NCI-H146 (cell line): ENCODE results near the gene ELL2.
"Not testable (repeated sequence)": the region's sequence is repeated elsewhere in the genome, so short reads cannot be mapped to it uniquely, and the experiment has no call there.

Experiments used
- DNase-seq: peaks from one replicate; lab custom pipeline; 2025; lab: John Stamatoyannopoulos, UW

The ELL2 gene

DNA sequence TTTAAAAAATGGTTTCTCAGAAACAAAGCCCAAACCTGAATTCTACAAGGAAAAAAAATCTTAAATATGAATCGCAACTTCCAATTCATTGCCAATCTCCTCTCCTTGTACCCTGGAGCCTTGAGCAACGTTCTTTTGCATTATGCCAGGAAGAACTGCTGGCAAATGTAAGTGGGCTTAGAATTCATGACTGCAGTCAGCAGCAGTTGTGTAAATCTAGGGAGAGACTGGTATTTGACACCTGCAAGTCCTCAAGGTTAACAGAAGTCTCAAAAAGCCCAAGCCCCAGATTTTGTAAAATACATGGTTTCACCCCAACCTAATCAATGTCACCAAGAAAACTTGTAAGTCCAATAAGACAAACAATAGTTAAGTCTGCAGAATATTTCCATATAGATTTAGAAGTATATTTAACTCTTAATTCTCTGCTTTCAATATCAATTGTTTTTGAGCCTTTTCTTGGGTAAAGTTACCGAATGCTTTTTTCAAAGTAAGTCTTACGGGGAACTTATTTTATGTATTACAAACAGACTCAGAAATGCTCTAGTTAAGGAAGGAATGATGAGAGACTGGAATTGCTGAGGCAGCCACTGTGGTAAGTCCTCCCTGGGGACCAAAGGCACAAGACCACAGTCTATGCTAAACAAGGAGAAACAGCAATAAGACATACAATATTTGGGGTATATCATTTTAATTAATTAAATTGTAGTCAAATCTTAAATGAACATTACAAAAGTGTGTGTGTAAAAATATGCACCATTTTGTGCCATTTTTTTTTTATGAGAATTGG, 31.3 kb downstream of the ELL2 start:
- DNase-seq: no peak

DNA sequence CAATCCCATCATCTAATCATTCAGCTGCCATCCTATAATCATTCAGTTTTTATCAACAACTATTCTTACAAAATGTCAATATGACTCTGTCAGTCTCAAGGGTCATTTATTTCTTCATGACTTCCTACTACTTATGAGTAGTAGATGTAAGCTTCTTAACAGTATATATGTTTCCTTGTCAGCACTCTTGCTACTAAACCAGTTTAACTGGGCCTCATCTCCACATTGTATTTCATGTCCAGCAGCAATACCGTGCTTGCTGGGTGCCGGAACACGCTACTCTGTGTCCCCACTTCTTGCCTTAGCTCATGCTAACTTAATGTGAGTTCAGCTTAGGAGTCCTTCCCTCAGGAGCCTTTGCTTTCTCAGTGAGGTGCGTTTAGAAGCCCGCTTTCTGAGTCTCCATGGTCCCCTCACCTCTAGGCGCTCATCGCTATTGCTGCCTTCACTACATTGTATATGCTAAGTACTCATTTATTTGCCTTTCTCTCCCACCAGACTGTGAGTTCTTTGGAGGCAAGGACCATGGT, 32.9 kb downstream of the ELL2 start:
- DNase-seq: no peak

DNA sequence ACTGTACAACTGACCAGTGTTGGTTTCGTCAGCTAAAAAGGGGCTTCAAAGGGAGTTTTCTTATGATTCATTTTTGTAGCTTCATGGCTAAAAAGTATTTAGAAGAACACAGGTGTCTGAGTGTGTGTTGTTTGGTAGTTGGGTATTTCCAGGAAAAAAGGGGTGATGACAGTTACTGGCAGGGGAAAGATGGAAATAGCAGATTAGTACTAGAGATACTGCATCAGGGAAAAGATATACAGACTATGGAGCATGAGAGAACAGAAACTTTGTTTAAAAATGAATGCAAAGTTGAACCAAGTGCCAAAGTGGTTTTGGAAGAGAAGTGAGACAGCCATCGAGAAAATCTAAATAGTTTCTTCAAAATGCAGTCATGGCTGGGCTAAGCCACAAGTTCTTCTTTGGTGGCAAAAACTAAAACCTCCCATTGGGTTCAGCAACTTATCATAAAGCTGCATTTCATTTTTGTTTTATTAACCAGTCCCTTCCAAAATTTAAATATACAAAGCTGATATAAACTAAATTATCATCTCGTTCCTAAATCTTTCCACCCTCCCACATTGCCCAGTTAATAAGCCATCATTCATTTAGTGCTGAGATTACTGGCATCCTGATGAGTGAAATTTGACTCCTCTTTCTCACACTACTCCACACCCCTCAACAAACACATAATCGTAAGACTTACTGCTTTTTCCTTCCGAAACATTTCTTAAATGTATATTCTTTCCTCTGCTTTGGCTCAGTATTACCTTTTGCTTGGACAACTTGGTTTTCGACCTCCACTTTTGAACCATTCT, 33.5 kb downstream of the ELL2 start:
- no peak for DNase-seq

DNA sequence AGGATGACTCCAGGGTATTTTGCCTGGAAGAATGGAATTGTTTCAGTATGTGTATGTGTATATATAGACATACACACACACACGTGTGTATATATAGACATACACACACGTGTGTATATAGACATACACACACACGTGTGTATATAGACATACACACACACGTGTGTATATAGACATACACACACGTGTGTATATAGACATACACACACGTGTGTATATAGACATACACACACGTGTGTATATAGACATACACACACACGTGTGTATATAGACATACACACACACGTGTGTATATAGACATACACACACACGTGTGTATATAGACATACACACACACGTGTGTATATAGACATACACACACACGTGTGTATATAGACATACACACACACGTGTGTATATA, 34.4 kb downstream of the ELL2 start:
- not testable (repeated sequence) for DNase-seq

DNA sequence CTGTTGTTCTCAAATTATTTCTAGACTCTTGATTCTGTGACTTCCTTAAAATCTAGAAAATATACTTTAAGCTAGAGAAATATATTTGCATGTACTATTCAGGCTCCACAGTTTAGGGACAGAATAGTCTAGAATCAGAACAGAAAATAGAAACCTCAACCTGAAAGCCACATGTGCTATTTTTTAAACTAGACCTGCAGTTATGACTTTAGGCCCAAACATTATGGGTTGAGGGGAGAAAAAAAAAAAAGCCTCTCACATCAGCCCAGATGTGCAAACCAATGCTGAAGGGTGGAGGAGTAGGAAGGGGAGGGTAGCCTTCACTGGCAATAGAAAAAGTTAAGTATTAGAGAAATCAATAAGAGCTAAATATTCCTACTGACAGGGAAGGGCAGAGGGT, 35.7 kb downstream of the ELL2 start:
- no peak for DNase-seq

DNA sequence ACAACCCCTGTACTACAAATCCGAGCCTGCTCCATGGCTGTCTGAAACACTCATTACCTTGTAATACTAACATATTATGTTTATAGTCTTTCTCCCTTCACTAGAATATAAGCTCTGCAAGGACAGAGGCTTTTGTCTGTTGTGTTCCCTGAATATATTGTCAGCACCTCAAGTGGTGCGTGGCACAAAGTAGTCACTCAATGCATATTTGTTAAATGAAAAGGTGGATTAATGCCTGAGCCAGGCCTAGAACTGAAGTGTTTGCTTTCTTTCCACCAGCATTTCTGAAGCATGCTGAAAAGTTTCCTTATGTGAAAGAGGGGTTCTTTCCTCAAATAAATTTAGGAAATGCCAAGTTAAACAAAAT, 36.3 kb downstream of the ELL2 start:
- no peak for DNase-seq

DNA sequence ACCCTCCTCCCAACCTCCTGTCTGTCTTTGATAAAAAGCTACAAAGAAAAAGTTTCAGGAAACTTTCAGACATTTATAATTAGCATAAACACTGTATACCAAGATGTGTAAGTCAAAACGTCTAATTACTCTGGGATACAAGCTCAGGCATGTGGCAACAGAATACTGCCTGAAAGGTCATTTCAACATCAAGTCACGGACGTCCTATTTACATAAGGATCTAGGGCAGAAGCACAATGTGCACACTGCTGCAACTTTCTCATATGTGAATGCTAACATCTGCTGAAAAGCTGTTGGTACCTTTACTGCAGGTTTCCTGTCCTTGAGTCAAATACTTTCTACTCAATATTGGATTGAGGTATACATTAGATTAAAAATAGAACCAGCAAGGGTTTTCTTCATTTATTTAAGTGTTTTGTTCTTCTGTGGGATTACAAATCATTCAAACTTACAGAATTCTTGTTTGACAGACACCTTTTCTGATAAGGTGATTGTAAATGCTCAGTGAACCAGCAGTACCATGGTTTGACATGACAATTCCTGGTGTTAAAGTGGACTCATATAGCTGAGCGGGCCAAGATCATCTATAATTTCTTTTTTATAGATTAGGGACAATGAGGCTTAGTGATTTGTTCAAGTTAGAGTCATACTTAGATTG, 36.8 kb downstream of the ELL2 start:
- peak; percentile 12 for DNase-seq

DNA sequence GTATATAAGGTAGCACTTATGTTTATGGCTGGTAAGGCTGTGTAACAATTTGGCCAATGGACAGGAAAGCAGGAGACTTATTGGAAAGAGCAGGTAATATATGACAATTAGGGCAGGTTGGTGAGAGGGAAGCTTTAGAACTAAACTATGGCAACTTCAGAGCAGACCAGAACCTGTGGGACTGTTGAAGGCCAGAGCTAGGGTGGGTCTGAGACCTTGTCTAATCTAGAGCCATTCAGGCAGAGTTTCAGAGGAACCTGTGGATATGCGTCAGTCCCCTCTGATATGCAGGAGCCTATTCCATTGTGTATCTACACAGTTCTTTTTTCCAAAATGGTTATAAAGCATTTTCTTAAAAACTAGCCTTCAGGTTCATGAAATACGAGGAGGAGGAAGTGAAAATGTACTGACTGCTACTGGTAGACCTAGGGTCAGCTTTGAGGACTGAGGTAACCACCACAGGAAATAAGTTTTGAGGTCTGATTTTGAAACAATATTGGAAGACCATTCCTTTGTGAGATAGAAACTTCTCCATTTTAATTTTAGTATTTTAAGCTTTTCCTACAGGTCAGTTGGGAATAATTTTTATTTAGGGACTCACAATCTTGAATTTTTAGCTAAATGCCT, 37.6 kb downstream of the ELL2 start:
- DNase-seq: no peak

DNA sequence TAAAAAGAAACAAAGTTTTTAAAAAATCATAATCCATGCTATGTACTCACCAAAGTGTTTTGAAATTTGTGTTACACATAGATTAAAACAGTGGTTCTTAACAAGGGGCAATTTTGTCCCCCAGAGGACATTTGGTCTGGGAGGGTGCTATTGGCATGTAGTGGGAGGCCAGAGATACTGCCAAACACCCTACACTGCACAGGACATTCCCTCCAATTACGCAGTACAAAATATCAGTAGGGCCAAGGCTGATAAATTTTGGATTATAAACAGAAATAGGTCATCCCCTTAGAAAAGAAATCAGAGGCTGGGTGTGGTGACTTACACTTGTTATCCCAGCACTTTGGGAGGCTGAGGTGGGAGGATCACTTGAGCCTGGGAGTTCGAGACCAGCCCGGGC, 38.9 kb downstream of the ELL2 start:
- no peak for DNase-seq

DNA sequence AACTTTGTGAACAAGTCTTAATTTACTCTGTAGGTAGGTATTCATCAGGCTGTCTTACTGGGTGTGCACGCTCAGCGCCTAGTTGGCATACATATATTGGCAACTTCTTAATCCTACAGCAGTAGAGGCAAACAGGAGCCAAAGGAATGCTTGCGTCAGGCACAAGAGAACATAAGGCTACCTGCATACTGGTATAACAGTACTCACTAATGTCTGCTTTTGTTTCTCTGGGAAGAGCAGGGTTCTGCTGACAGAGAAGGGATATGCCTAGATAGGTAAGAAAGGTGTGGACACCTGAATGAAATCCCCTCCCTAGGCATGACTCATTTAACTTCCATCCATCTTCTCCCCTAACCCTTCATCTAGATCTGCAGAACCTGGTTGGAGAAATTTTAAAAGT, 40.1 kb downstream of the ELL2 start:
- no peak for DNase-seq

DNA sequence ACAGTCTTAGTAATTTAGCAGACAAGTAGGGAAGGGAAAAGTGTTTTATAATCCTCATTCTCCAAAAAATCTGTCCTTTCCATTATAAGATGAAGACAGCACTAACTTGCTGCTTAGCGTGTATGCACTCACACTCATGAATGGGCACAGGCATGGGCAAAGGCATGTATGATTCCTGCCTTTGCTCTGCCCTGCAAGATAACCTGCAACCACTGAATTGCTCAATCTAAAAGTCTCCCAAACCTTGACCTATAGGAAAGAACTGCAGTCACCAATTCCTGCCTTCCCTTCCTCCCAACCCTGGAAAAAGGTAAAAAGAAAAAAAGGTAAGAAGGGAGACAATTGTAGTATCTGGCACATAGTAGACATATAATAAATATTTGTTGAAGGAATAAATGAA, 40.8 kb downstream of the ELL2 start:
- DNase-seq: no peak

DNA sequence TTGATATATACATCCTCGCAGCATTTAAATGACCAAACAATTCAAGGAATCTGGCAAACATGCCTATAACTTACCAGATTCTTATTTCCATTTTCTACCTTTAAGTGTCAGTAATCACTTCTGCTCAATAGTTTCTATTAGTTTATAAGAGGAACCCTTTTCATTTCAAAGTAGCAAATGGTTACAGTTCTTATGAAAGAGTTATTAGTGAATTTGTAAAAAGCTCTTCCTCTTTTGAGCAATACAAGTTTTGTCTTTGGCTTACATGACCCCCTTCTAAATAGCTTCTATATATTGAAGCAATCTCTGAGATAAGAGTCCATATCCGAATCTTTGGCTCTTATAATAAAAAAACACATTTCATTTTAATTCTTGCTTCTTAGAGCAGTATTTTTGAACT, 42.0 kb downstream of the ELL2 start:
- DNase-seq: no peak

DNA sequence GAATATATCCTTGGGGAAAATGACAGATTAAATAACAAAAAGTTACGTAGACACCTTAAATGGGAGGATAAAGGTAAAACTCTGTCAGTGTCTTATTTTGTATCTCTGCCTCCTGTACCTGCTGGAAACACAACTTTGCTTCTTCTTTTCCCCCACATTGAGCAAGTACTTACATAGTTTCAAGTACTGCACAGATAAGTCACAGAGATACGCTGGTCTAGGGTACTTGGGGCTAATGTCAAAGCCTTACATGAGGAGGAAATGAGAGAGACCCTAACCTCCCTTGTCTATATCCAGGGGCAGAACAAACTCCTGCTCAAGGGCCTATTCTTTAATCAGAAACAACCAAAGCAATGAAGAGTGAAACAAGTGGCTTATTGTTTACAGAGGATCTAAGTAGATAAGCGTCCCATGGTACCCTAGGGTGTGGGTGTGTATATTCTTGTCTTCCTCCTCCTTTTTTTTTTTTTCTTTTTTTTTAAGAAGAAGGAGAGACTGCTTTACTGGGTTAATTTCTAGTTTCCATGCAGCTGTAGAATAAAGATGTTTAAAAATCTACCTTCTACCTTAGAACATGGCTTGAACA, 43.1 kb downstream of the ELL2 start:
- no peak for DNase-seq

DNA sequence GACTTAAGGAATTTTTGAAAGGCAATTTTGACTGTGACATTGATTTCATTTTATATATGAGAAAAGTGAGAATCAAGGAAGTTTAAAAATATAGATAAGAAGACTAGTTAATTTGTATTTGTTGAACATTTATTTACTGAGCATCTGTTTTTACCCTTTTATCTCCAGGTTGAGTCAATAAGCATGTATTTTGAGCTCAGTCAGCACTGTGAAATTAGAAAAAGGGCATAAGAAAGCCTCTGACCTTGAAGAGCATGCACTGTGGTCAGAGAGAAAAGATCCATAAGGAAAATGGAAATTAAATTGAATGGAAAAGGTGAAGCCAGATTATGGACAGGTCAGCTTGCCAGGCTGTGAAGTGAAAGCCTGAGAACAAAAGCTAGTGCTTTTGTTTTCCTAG, 44.4 kb downstream of the ELL2 start:
- no peak for DNase-seq

DNA sequence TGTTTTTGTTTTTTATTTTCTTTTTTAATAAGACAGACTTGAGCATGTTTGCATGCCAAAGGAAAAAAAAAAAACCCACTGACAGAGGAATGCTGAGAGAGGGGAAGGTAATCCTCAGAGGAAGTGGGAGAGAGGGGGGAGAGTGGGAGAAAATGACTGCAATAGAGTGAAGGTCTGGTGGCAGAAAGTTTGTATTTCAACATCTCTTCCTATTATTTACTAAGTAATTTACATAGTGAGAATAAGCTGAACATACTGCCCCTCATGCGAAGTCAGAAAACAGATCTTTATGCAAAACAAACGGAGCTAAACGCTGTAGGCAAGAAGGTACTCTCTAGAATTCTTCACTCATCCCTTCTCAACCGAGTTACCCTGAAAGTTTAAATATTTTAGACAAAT, 45.0 kb downstream of the ELL2 start:
- no peak for DNase-seq

DNA sequence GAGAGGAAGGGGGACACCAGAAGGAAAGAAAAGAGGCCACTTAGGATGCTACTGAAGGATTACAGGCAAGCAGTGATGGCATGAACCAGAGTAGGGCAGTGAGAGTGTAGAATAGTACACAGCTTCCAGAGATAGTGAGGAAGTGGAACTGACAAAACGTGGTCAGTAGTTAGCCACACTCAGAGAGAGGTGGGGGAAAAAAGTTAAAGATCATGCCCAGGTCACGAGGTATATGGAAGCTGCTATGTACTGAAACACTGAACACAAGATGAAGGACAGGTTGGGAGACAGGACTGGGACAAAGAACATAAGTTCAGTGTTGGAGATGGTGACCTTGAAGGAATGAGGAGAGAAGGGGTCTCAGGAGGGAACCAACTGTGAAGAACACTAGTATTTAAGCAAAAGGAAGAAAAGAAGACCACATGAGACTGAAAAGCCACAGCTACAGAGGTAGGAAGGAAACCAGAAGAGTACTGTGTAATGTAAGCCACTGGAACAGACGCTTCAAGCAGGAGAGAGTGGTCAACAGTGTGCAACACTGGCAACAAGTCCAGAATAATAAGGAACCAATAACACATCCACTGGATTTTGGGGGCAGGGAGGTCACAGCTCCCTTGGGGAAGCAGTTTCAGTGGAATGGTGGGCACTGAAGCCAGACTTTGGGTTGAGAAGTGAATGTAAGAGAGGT, 45.5 kb downstream of the ELL2 start:
- no peak for DNase-seq

DNA sequence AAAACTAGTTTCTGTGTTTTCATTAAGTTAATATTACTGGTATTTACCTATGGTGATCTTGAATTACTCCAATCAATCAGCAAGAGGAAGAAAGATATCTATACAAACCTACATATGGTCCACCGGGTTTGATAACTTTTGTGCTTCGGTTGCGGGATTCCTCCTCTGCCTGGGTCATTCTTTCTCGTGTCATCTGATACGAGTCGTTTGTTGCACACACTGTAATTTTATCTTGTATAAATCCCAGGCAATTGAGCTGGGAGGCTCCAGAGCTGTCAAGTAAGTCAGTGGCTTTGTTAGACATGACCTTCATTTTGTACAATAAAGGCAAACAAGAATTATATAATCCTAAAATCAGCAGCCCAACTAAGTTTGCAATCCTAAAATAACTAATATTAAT, 48.0 kb downstream of the ELL2 start:
- peak; percentile 39 for DNase-seq

DNA sequence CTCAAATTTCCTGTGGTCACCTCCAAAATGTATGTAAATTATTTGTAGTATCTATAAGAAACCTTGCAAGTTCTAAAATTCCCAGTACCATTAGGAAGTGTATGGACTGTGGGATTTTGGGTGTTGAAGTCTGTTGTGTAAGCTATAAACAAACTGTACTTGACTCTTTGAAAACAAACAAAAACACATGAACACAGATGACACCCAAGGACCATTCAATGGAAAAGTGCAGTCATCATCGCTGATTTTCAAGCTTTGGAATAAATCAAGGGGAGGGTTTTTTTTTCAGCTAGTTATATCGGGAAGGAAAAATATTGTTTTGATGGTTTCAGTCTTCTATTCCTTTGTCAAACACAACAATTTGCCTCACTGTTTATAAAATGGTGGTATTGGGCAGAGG, 49.6 kb downstream of the ELL2 start:
- DNase-seq: no peak

DNA sequence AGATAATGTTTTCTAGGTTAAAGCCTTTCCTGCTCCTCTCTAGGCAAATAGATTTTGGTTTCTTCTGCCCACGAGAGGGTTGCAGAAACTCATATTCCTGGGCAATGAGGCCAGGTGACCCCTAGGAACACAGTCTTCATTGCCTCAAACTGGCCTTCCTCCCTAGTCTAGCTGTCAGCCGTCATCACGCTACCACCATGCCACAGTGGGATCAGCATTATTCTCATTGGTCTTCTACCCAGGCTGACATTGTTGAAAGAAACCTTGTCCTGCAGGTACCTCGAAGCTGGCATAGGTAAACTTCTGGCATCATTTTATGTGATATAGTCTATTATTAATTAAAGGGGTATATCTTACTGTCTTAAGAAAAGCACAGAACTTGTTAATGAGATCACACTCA, 51.1 kb downstream of the ELL2 start:
- DNase-seq: no peak

DNA sequence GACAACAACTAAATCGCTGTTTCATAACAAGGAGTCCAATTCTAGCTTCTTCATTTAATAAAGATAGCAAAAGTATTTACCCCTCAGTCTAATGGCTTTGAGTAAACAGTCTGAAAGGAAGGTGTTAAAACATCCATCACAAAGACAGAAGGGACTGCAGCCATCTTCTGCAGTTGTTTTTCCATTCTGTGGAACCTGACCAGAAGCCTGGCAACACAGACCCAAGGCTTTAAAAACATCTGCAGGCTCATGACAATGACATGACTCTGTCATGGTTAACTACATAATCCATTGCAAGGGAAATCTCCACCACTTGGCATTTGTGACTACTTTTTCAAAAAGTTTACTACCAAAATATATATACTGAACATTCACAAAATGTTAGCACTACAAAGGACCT, 51.9 kb downstream of the ELL2 start:
- DNase-seq: no peak

DNA sequence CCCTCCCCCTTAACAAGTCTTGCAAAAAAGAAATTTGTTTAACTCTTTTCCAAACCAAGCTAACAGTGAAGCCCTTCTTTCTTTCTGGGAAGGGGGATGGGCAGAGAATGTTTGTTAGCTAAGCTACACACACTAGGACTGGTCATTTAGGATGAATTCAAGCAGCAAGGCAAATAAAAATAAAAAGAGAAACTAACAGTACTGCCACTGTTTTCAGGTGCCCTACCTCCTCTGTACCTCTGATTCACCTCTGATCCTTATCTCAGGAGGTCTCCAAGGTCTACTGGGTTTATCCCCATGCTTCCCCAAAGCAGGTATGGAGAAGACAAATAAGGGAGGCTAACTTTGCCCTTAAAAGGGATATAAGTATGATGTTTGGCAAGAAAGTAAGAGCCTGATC, 52.9 kb downstream of the ELL2 start:
- no peak for DNase-seq
